DND-41 (cell line): ENCODE measurements around the gene TGFBR2.

ENCODE experiments used
- ATAC-seq: fragments of 200-7000 bp; cut with Tn5 transposase; 3 replicates; pipeline ENCODE4 v1.9.1; 2021; ENCODE audit warnings: low read depth; ENCODE audit not compliant: insufficient read depth
- DNase-seq: peaks from one replicate; pipeline ENCODE4 v3.0.0-alpha.2; 2020
- H2AFZ ChIP-seq: 2 replicates; pipeline ENCODE4 v1.6.0; 2012; ENCODE audit warnings: low read depth, low read length
- H3K27ac ChIP-seq: 2 replicates; pipeline ENCODE4 v1.5.1; 2012; ENCODE audit warnings: low read length, inconsistent platforms
- H3K27me3 ChIP-seq: fragments of 200-600 bp; sonication (generic); 2 replicates; pipeline ENCODE4 v1.6.0; 2012; ENCODE audit warnings: low read length, mild to moderate bottlenecking, inconsistent platforms; ENCODE audit not compliant: insufficient read depth, poor library complexity
- H3K36me3 ChIP-seq: 2 replicates; pipeline ENCODE4 v1.5.1; 2012; ENCODE audit warnings: low read length, inconsistent platforms; ENCODE audit not compliant: insufficient read depth
- H3K4me1 ChIP-seq: 2 replicates; pipeline ENCODE4 v1.5.1; 2012; ENCODE audit warnings: mild to moderate bottlenecking, low read length; ENCODE audit not compliant: insufficient read depth
- H3K4me2 ChIP-seq: 2 replicates; pipeline ENCODE4 v1.6.0; 2012; ENCODE audit warnings: mild to moderate bottlenecking, moderate library complexity, low read length, inconsistent platforms; ENCODE audit not compliant: insufficient read depth
- H3K4me3 ChIP-seq, 2 experiments: fragments of 200-600 bp in 1 of 2; shearing (Covaris generic) in 1 of 2; 2 replicates each; pipeline ENCODE4 v1.5.1; 2012 to 2016; ENCODE audit warnings: inconsistent platforms in 2 of 2, low read length in 2 of 2, mild to moderate bottlenecking in 2 of 2, low read depth in 1 of 2, moderate library complexity in 1 of 2
- H3K79me2 ChIP-seq: 2 replicates; pipeline ENCODE4 v1.6.0; 2012; ENCODE audit warnings: low read length, inconsistent platforms; ENCODE audit not compliant: insufficient read depth
- H3K9ac ChIP-seq: 2 replicates; pipeline ENCODE4 v1.6.0; 2012; ENCODE audit warnings: low read depth, mild to moderate bottlenecking, inconsistent platforms, low read length, moderate library complexity
- H3K9me3 ChIP-seq: 2 replicates; pipeline ENCODE4 v1.5.1; 2012; ENCODE audit warnings: low read length, moderate library complexity, mild to moderate bottlenecking, inconsistent platforms; ENCODE audit not compliant: insufficient read depth, severe bottlenecking
- H4K20me1 ChIP-seq: 2 replicates; pipeline ENCODE4 v1.6.0; 2012; ENCODE audit warnings: low read length; ENCODE audit not compliant: insufficient read depth
- CTCF ChIP-seq: IDR thresholded peaks from 2 replicates; pipeline ENCODE4 v1.5.1; 2012; ENCODE audit warnings: borderline replicate concordance, low read length, moderate library complexity, mild to moderate bottlenecking; ENCODE audit not compliant: poor library complexity, severe bottlenecking; ENCODE audit errors: extremely low read depth
- EZH2 ChIP-seq: IDR thresholded peaks from 3 replicates; pipeline ENCODE4 v1.6.1; 2012; ENCODE audit warnings: borderline replicate concordance, low read depth, mild to moderate bottlenecking, moderate library complexity, low read length, inconsistent platforms; ENCODE audit not compliant: severe bottlenecking

TGFBR2 gene

GRCh38 chr3:30646961-30647752 is 40.8 kb downstream of the TGFBR2 start:
- no peak for ATAC-seq
- Histone ChIP-seq H3K36me3 (peaks cover 68% of the 10 kb centered on the region), H3K4me2 (no peak overlapping the region), H3K79me2 (peaks cover 34% of the 10 kb centered on the region), H3K9me3 (no peaks in the 10 kb centered on the region), H2AFZ (no peak overlapping the region), H4K20me1 (peaks cover 4% of the 10 kb centered on the region; the same call in 1 of the 2 replicates), H3K27me3 (no peaks in the 10 kb centered on the region), H3K9ac (no peak overlapping the region), H3K27ac (no peak overlapping the region), H3K4me3 (no peak overlapping the region), H3K4me1 (peaks cover 35% of the 10 kb centered on the region)
- DNase-seq, result no peak
- TF ChIP-seq CTCF (no peak), EZH2 (no peak)

GRCh38 chr3:30648670-30649357 is 42.4 kb downstream of the TGFBR2 start:
- H3K4me2 ChIP-seq, result no peak overlapping the region
- H4K20me1 ChIP-seq, result peaks cover 4% of the 10 kb centered on the region; the same call in 1 of the 2 replicates
- no peak for TF ChIP-seq CTCF
- no peak for TF ChIP-seq EZH2
- no peaks in the 10 kb centered on the region for H3K9me3 ChIP-seq
- H3K79me2 ChIP-seq, result peaks cover 25% of the 10 kb centered on the region; the same call in 1 of the 2 replicates
- H3K27ac ChIP-seq, result no peak overlapping the region
- H3K4me3 ChIP-seq, result no peak overlapping the region
- ATAC-seq (no peak), DNase-seq (no peak)
- H3K9ac ChIP-seq, result no peak overlapping the region
- no peak overlapping the region for H2AFZ ChIP-seq
- no peaks in the 10 kb centered on the region for H3K27me3 ChIP-seq
- H3K36me3 ChIP-seq, result peaks cover 81% of the 10 kb centered on the region
- peaks cover 18% of the 10 kb centered on the region for H3K4me1 ChIP-seq

GRCh38 chr3:30649572-30650318 is 43.3 kb downstream of the TGFBR2 start:
- H2AFZ ChIP-seq, result no peak overlapping the region
- ATAC-seq (no peak), DNase-seq (no peak)
- H3K4me2 ChIP-seq, result no peak overlapping the region
- H3K27ac ChIP-seq, result no peak overlapping the region
- peaks cover 25% of the 10 kb centered on the region; the same call in 1 of the 2 replicates for H3K79me2 ChIP-seq
- TF ChIP-seq CTCF, result no peak
- no peak for TF ChIP-seq EZH2
- H3K9me3 ChIP-seq, result no peaks in the 10 kb centered on the region
- H4K20me1 ChIP-seq, result peaks cover 4% of the 10 kb centered on the region; the same call in 1 of the 2 replicates
- peaks cover 12% of the 10 kb centered on the region for H3K4me1 ChIP-seq
- H3K27me3 ChIP-seq, result no peaks in the 10 kb centered on the region
- H3K4me3 ChIP-seq, result no peak overlapping the region
- no peak overlapping the region for H3K9ac ChIP-seq
- H3K36me3 ChIP-seq, result peaks cover 90% of the 10 kb centered on the region
